GM04503 (cell line): Measurements from ENCODE around the gene SLC8B1.
A peak's percentile ranks its signal among the peaks of the same experiment; 100 is the strongest.

Experiments
- DNase-seq: peaks from one replicate; pipeline ENCODE4 v3.0.0-alpha.2; 2012; ENCODE audit warnings: low read depth

SLC8B1 gene

GRCh38 chr12:113292547-113292946, 42.4 kb downstream of the SLC8B1 start:
- no peak for DNase-seq

DNA sequence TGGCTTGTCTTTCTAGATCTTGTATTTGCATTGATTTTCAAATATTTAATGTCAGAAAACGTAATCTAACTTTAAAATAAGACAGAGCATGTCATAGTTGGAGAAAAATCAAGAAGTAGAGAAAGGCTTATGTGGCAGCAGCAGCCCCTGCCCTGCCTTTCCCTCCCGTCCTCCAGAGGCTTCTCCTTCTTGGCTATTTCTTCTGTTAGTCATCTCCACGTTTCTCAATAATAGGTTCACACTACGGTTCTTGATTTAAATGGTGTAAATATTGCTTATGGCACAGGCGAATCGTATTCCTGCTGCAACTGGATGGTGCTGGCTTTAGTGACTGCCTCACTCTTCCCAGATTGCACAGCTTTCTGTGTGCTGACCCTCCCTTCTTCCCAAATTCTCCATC, 42.8 kb downstream of the SLC8B1 start:
- no peak for DNase-seq

DNA sequence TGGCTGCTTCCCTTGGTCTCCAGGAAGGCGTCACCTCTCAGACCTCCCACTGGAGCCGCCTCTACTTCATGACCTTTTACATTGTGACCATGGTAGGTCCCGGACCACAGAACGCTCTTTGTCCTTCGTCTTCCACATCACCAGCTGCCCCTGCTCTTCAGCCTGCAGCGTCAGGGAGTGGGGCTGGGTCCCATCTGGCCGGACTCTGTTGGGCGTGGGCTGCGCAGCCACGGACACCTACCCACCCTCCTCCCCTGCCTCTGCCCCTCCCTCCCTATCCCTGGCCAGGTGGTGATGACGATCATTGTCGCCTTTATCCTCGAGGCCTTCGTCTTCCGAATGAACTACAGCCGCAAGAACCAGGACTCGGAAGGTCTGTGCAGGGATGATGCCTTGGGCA, 43.3 kb downstream of the SLC8B1 start:
- no peak for DNase-seq

GRCh38 chr12:113290506-113290905, 44.4 kb downstream of the SLC8B1 start:
- DNase-seq = no peak

- DNase-seq = no peak
Observed at GRCh38 chr12:113289361-113289760, 45.5 kb downstream of the SLC8B1 start.

GRCh38 chr12:113287899-113288282, 47.0 kb downstream of the SLC8B1 start:
- no peak for DNase-seq

DNA sequence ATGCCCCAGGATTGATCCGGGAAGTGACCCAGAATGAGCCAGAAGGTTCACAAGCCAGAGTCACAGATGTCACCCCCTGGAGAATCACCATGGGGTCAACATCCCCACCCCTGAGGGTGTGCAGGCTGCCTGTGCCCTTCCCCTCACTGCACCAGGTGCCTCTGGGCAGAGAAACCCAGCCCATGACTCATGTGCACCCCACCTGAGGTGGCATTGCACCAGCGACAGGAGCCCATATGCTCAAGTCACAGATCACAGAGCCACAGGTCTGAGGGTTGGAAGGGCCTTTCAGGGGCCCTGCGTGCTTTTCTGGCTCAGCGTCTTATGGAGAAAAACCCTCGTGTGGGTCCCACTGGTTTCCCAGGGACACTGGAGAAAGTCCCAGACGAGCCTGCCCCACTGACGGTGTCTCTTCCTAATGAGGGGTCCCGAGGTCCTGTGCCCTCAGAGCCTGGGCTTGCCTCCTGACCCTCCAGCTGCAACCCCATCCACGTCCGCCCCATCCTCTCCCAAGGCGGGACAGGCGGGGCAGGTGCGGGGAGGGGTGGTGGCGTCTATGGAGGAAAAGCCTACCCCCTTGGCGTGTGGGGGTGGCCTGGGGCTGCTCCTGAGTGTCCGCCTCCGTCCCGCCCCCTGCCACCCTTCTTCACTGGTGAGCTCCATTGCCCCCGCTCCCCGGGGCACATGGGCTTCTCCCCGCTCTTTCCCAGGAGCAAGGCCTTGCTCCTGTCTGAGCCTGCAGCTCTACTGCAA, 47.6 kb downstream of the SLC8B1 start:
- DNase-seq = no peak

GRCh38 chr12:113286712-113287111, 48.2 kb downstream of the SLC8B1 start:
- DNase-seq = no peak

- DNase-seq = no peak
Observed at GRCh38 chr12:113285679-113286610, 49.0 kb downstream of the SLC8B1 start.

DNA sequence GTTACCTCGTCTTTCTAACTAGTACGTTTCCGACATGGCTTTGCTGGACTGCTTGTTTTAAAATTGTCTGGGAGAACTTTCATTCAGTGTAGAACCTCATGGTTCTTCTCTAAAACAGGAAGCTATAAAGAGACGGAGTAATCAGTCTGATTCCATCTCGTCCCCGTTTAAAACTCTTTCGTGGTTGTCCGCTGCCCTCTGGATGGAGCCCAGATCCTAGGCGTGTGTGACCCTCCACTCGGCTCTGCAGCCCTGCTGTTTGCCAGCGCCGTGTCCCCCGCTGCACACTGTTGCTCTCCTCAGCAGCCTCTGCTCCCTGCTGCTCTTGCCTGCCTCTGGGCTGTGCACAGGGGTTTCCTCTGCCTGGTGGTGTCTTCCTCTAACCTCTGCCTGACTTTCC, 50.2 kb downstream of the SLC8B1 start:
- no peak for DNase-seq

DNA sequence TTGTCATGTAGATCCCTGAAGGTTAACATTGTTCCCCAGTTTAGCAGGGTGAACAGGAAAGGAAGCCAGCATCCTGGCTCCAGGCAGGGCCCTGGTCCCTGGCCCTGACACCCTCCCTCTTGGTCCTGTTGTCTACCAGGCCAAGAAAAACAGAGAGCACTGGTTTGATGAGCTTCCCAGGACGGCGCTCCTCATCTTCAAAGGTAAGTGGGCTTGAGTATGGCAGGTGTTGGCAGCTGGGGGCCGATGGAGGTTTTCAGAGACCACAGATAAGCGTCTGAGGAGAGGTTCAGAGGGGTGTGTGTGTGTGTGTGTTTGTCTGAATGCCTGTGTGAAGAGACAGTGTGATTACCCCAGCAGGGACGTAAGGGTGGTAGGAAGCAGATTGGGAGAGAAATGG, 56.3 kb downstream of the SLC8B1 start:
- DNase-seq = no peak

DNA sequence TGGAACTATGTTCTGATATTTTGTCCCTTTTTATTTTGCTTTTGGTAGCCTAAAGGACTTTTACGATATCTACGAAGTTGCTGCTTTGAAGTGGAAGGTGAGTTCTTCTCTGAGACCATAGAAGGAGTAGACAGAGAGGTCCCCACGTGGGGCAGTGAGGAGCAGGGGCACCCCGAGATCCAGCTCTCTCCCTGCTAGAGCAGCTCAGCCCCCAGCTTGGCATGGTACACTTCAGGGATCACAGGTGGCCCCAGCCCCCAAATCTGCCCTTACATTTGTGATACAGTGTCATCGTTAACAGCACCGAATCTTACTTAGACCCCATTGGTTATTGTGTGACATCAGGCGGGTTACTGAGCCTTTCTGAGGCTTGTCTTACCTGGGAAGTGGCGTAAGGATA, 56.8 kb downstream of the SLC8B1 start:
- DNase-seq = no peak

DNA sequence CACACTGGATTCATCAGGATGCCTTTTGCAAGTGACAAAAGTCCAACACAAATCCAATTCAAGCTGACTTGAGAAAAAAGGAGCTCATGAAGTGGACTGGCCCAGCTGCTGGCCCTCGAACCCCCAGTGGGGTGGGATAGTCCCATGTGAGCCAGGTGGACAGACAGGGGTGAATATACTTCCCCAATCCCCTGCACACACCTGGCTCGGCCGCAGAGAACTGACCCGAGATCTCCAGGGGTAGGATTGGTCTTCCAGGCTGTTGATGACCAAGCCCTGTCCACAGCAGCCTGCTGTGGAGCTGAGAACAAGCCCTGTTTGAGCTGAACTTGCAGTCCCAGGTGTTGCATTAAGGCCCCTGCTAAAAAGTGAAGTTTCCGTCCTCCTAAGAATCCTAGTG, 57.4 kb downstream of the SLC8B1 start:
- DNase-seq = no peak

- DNase-seq = no peak
Observed at GRCh38 chr12:113276946-113277500, 57.9 kb downstream of the SLC8B1 start.

DNA sequence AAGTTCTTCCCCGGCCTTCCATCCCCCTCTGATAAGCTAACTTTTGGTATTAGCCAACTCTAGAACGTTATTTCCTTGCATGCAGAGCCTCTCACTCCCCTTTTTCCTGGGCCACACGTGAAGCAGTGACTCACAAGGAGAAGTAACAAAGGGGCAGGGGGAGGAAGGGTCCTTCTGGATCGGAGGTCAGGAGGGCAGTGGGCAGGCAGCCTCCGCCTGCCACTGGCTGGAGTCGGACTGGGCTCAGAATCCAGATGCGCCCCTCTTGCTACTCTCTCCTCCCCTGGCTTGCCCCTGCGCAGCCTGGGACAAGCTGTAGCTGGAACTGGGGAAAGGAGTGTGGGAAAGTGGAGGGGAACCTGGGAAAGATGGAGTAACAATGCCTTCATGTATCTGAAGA, 58.6 kb downstream of the SLC8B1 start:
- no peak for DNase-seq

DNA sequence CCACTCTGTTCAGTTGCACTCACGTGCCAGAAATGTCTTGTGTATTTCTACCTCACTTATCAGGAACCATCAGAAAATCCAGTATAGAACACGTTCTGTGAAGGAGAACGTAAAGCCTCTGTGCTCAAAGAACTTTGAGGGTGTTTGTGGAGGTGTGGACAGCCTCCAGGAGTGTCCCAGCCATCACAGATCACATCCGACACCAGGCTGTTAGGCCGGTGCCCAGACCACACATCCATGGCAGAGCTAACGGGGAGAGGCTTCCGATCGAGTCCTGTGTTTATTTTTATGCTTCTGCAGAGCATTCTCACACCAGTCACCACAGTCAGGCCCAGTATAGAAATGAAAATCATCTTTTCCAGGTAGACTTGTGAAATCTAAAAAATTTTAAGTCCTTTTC, 60.1 kb downstream of the SLC8B1 start:
- DNase-seq = no peak

GRCh38 chr12:113273053-113273725, 61.7 kb downstream of the SLC8B1 start:
- DNase-seq = no peak

- DNase-seq = peak; percentile 58
Observed at GRCh38 chr12:113271853-113272561, 62.9 kb downstream of the SLC8B1 start.

- DNase-seq = no peak
Observed at GRCh38 chr12:113271466-113271852, 63.5 kb downstream of the SLC8B1 start.

GRCh38 chr12:113270709-113271009, 64.2 kb downstream of the SLC8B1 start:
- no peak for DNase-seq

DNA sequence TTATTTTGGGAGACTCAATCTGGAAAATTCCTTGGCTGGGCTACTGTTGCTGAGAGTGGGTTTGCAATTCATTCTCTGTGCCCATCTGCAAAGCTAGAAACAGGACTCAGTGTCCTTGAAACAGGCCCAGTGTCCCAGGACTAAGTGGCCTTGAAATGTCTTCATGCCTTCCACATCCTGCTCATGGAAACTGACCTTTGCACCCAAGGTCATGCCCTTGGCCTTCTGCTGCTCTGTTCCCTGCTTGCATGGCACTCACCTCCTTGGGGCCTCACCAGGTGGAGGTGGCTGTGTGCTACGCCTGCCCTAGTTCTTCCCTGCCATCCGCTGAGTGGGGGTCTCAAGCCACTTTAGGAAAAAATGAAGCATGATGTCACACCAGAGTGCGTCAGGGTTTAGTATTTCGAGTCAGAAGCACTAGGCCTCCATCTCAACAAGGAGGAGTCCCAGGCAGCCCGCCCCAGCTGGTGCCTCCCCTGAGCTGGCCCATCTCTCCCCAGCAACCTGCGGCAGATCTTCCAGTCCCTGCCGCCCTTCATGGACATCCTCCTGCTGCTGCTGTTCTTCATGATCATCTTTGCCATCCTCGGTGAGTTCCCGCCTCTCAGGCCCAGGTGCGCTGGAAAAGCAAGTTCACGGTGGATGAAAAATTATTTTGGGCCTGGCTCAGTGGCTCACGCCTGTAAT, 65.5 kb downstream of the SLC8B1 start:
- DNase-seq = no peak
